Activated CD8-positive, alpha-beta memory T cell treated with anti-CD3 and anti-CD28 coated beads, Interleukin-2, amount 50 U/mL, for 1 hour (primary cell): ENCODE measurements around the gene LMAN1L.
A peak's percentile ranks its signal among the peaks of the same experiment; 100 is the strongest.

Experiments used
- DNase-seq: peaks from one replicate; pipeline ENCODE4 v3.0.0-alpha.2; 2020; ENCODE audit errors: extremely low read depth

The LMAN1L gene

DNA sequence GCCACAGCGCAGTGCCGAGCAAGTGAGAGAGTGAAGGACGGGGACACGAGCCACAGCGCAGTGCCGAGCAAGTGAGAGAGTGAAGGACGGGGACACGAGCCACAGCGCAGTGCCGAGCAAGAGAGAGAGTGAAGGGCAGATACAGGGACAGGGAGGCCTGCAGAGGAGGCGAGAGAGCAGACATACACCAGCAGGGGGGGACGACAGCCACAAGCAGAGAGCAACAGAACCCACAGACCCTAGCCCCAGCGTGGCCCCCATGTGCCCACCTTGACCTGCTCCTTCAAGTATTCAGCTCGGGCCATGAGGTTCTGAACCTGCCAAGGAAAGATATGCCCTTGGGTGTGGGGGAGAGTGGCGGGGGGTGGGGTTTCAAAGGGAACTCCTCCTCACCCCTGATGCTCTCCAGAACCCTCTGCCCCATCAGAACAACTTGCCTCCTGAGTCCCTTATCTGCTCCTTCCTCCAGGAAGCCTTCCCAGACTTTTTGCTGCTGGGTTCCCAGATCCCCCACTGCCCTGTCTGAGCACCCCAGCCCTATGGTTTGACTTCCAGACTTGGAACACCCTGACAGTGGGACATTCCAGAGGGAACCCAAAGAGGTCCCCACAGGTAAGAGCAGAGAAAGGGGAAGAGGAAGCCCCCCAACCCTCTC is 25.0 kb downstream of the LMAN1L start:
- no peak for DNase-seq

DNA sequence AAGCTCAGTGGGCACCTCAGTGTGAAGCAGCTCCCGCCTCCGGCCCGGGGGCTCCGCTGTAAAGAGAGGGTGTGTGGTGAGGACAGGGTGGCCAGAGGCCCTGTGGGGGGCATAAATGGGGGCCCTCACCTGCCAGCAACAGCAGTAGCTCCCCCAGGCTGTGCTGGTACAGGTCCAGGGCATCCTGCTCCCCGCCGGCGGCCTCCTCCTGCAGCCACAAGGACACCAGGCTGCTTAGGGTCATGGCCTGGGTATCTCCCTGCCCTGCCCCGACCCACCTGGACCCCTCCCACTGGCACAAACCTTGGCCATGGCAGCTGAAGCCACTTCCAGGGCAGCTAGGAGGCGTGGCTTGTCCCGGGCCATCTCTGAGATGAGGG is 25.5 kb downstream of the LMAN1L start:
- no peak for DNase-seq

DNA sequence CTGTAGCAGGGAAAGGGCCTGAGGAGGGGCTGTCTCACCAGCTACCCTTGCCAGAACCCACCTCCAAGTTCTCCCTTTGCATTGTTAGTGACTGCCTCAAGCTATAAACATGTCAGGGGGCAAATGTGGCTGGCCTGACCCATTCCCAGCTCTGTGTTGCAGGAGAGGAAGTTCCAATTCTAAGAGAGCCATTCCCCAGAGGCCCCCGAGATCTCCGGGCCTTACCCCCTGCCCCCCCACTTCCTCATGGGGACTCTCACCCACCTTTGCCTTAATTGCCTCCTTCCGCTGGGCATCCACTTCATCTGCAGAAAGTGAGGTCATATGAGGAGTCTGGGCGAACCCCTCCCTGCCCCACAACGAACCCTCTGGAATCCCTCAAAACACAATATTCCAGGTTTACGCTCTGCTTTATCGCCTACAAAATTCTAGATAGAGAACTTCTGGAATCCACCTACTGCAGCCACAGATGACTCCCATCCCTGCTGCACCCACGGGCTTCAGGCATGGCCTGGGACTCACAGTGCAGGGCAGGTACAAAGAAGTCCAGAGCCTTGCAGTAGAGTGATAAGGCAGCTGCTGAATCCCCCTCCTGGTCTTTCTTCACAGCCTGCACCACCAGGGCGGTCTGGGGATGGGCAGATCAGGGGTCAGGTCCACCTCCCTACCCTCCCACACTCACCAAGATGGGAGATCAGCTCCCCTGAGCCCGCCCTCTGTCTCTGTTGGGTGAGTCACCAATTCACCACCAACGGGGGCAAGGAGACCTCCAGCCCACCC is 26.3 kb downstream of the LMAN1L start:
- no peak for DNase-seq

DNA sequence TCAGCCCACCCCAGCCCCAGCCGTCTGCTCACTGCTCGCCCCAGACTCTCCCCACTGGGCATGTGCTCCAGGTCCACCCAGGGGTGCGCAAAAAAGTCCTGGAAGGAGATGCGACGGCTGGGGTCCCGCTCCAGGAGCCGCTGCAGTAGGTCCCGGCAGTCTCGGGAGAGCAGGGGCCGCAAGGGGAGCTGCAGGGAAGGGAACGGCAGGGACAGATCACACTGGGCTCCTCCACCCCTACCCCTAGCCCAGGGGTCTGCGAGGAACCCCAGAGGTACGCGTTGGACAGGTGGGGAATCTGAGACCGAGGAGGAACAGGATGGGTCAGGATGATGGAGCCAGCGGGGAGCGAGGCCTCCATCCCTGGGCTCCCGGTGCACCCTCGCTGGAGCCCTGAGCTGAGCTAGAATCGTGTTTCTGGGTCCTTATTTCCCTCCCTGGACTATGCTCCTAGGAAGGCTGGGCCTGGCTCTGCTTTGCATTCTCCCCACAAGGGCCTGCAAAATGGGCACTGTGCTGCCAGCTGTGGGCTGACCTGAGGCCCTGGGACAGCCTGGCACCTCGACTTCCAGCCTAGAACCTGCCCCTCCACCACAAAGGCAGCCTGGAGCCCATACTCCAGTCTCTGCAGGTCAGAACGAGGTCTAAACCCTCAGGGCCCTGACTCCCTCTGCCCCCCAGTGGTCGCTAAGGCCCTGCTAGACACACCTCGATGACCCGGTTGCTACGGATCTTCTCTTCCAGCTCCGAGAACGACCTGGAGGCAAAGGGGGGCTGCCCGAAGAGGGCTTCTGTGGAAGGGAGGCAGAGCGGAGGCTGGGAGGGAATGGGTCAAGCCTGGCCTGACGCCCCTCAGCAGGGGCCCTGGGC is 27.1 kb downstream of the LMAN1L start:
- no peak for DNase-seq

DNA sequence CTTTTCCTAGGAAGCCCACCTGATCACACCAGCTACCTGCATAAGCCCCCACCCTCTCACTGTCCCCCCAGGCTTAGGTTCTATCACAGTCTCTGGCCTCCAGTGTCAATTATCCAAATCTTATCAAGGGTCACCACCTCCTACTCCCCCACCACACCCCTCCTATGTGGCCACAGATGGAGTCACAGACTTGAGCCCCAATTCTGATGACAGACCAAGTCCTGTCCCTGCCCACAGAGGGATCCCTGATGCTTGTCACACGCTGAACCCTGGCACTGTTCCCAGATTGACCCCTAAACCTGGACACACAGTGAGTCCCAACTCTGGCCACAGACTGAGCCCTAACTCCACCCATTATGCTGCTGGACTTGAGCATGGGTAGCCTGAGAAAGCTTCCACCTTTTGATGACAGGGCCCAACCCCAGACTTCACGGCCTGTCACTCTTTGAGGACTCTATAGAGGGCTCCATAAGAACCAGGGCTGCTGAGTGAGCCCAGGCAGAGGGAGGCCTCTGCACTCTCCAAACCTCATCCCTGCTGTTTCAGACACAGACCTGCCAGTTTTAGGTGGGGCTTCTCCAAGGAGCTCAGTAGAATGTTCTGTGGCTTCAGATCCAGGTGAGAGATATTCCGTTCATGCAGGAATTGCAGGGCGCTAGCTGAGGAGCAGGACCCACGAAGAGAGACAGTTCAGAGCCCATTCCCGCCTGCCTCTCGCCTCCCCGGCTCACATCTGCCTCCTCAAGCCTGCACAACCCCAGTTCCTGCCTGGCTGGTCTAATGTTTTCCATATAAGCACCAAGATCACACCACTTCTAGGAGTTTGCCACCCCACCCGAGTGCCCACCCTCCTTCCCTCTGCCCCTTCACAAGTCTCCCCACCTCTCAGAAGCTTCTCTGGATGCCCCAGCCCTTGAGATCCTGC is 28.5 kb downstream of the LMAN1L start:
- DNase-seq, result no peak

DNA sequence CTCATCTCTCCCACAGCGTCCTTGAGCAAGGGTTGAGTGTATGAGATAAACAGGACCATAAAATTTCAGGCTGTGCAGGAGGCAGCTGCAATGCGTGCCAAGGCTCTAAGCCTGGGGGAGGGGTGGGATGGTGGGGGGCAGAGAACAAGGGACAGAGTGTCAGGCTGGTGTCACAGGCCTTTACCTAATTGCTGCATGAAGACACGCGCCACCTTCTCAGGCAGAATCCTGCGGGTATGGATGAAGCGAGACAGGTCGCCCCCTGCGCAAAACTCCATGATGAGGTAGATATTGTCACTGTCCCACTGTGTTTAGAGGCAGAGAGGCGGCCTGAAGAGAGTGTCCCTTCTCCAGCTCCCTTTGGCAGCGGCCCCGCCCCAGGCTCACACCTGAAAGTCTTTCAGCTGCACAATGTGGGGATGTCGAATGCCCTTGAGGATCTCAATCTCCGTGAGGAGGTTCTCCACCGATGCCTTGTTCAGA is 29.3 kb downstream of the LMAN1L start:
- DNase-seq, result no peak

DNA sequence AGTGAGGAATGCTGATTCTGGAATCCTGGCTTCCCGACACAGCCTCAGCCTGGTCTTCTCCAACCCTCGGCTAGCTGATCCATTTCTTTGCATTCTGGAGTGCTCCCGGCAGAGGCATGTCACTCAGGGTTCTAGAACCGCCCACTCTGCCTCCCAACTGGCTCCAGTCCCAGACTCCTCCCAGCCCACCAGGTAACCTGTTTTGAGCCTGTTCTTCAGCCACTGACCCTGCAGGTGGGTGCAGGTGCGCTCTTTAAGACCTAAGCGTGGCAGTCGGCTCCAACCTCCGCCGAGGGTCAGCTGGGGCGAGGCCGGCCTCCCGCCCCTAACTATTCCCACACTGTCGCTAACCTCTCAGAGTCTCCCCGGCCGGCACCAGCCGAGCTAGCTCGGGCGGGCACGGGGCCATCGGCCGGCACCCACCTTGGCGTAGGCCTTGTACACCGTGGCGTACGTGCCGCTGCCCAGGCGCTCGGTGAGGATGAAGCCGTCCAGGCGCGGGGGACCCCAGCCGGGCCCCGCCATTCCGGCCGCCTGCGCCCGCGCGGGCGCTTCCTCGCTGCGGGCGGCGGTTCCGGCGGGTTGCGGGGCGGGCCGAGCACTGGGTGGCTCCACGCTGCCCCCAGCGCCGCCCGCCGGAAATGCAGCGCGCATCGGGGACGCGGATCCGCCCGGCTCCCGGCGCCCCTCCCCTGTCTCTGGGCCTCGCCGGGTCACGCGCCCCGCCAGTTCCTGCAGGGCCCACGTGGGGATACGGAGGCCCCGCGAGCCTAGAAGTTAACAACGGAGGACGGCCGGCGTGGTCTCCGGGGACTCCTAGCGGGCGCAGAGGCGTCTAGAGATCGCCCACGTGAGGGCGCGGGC is 30.2 kb downstream of the LMAN1L start, which contains the start of gene ULK3:
ULK3 (minus strand) TSS at position 576 of the 864 bp plus-strand sequence; CDS start at position 525, 51 bp downstream.
- peak; percentile 60 for DNase-seq

- no peak for DNase-seq
Measured at GRCh38 chr15:74843445-74843828, 30.8 kb downstream of the LMAN1L start.

DNA sequence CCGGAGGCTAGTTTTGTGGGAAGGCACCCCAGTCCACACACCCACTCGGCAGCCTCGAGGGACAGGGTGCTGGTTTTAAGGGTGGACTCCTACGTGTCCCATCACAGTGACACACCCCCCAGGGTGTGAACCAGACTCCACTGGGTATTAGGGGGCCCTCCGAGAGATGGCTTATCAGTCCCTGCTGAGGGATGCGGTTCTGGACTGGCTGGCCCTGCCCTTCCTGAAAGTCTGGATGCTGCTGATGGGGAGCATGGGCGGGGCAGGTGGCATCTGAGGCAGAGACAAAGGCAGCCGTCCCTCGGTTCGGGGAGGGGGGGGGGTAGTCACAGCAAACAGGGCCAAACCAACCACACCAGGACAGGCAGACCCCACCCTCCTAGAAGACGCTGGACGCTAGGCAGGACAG is 31.3 kb downstream of the LMAN1L start:
- no peak for DNase-seq

GRCh38 chr15:74844319-74845207 is 31.9 kb downstream of the LMAN1L start:
- no peak for DNase-seq

DNA sequence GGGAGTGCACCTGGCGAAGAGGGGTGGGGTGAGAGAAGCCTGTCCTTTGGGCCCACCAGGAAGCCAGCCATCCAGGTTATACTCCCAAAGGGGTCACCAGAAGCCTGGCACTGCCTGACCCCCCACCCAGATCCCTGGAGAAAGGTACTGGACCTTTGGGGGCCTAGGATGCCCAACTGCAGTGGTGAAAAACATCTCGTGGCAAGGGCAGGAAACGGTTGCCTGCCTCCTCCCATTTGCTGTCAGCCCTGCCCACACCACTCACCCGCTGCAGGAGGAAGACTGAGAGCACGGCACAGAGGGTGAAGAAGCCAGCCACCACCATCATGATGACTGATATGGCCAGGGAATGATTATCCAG is 32.6 kb downstream of the LMAN1L start:
- DNase-seq, result no peak

- no peak for DNase-seq
Measured at GRCh38 chr15:74845581-74845980, 32.9 kb downstream of the LMAN1L start.

DNA sequence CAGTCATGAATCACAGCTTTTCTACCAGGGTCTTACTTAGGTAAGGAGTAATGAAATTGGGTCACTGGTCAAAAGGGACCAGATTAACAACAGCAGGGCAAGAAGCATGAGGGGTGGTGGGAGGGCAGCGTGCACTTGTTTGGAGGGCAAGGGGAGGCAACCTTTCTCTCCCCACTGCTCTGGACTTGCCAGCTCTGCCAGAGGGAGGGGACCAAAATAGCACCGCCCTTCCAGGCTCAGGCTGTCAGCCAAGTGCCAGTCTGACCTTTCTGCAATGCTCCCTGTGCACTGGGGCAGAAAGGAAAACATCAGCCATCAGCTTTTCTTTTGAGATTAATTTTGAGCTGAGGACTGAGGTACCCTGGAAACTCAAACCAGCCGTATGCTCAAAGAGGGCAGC is 34.8 kb downstream of the LMAN1L start:
- no peak for DNase-seq

DNA sequence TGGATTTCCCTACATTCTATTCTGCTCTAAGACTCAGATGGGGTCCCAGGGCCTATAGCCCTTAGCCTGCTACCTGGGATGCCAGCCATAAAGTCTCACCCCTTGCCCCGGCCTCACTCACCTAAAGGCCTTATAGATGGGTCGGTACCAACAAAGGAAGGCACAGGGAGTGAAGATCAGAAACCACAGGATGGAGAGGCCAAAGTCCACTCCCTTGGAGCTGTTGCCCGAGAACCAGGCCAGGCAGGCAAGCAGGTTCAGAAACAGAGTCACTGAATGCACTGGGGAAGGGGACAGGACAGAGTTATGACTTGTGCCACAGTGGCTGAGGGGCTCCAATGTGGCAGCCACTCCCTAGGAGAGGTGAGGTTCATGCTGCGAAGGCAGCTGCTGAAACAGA is 37.8 kb downstream of the LMAN1L start:
- DNase-seq, result no peak

DNA sequence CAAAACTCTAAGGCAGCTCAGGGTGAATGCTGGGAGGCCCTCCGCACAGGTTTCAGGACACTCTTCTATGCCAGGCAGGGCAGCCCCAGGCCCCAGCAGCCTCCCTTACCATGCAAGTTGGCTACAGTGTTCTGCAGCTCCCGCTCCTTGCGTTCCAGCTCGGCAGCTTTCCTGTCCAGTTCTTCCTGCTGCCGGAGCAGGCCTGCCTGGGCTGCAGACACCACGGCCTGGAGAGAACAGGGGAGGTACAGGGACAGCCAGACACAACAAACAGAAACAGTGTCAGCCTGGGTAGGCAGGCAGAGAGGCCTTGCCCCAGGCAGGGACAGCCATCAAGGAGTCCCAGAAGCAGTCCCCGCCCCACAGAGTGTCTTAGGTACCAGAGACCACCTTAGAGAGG is 39.3 kb downstream of the LMAN1L start:
- DNase-seq, result no peak

DNA sequence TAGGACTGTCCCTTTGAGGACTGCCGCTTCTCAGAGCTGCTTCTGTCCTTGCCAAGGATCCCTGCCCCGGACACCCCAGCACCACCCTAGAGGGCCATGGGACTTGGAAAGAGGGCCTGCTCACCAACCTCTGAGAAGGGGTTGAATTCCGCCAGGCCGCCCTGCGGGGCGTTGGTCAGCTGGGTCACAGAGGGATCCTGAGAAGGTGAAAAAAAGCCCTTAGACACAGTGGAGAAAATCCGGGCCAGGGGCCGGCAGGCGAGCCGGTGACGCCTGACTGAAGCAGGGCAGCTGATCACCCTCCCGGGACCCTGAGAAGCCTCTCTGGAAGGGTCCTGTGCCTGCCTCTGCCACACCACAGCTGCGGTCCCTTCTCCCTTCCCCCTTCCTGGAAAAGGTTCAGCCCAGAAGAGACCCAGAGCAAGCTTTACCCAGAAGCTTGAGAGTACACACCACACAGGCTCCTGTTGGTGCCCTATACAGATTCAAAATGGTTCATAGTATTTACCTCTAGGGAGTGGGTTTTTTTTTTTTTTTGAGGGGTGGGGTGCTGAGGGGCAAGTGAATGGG is 41.9 kb downstream of the LMAN1L start:
- no peak for DNase-seq

GRCh38 chr15:74855857-74856256 is 43.2 kb downstream of the LMAN1L start:
- DNase-seq, result no peak

GRCh38 chr15:74856537-74856936 is 43.9 kb downstream of the LMAN1L start:
- DNase-seq, result no peak

DNA sequence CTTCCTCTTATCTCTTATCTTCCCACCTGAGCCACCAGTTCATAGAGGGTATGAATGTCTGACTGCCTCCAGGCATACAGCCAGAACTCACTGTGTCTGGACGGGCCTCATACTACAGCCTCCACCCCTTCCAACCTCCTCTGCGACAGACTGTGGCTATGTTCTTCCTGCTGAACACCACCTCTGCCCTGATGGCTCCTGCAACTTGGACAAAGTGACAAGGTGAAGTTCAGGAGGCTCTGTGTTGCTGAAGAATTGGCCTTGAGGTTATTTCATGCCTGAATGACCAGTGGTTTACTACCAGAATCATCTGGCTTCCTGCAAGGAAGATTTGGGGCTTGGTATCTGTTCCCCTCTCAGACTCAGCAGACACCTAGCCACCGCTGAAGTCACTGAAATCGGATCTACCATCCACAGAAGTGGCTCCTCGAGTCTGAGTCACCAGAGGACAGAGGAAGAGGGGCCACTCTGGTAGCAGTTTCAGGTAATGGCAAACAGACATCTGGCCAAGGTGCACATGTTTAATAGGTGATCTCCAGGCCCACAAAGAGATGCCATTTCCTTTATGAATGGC is 44.5 kb downstream of the LMAN1L start:
- DNase-seq, result no peak
